Measurements from ENCODE around the gene CASZ1. TPM values are rescaled to one million over a fixed set of nuclear protein-coding genes. Genes with fewer than 3 reads are reported as not detected.

Gene CASZ1
- total and polyA plus RNA-seq, 2 donors: 1.8 to 3.9 TPM

DNA sequence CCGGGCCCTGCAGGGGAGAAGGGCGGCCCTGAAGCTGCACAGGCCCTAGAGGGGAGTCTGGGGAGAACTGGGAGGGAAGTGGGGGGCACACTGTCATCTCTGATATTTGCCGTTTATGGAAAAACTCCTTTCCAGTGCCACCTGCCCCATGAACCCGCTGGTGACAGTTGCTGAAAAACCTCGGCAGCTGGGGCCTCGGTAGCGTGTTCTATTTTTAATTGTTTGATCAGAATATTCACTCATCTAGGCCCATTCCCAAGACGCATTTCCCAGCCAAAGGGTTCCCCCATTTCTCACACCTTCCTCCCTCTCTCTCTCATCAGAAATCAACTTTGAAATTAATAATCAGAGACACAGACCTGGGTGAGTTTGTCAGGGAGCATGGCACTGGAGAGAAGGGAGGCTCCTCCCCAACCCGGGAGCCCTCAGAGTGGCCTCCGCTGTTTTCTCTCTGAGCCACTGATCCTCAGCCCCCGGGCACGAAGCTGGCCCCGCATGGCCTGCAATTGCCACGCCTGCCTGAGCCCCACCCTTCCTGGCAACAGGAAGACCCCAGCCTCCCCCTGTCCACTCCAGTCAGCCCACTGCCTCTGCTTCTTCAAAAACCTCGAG is 111.1 kb downstream of the CASZ1 start:
- Histone ChIP-seq H3K4me3 (ENCODE audit: low read length in 2 of 2) (no peak overlapping the region), H3K27me3 (ENCODE audit: control insufficient read depth in 2 of 2, insufficient read depth in 1 of 2, low read length in 1 of 2) (no peaks in the 10 kb centered on the region), H3K36me3 (ENCODE audit: control insufficient read depth in 2 of 2, insufficient read depth in 2 of 2, low read length in 1 of 2) (peaks cover 0 to 3% of the 10 kb centered on the region in 2 donors), H3K9me3 (ENCODE audit: control insufficient read depth in 2 of 2, insufficient read depth in 1 of 2, low read length in 1 of 2) (no peaks in the 10 kb centered on the region), H3K27ac (ENCODE audit: low read depth in 1 of 2, low read length in 1 of 2) (no peak overlapping the region), H3K4me1 (ENCODE audit: control insufficient read depth in 2 of 2, insufficient read depth in 2 of 2, low read length in 2 of 2) (peaks cover 6 to 19% of the 10 kb centered on the region in 2 donors)
- no peak for DNase-seq (ENCODE audit: low read depth in 6 of 9, low spot score in 9 of 9)
- WGBS: 59% methylated on average over 15 of the region's 15 CpGs

DNA sequence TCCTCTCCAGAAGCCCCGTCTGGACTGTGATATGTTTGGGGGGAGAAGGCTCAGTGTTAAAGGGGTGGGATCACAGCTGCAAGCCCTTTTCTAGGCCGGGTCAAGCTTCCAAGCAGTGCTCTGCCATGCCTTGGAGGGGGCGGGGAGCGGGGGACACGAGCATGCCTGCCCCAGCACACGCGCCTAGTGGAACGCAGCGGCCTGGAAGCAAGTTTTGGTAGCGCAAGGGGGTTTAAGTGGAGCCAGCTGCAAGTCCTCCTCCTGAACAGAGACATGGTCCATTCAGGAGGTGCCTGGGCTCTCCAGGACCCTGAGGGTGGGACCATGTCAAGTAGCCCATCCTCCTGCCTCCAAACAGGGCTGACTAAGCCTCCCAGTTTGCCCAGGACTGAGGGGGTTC is 112.2 kb downstream of the CASZ1 start:
- H3K4me3 ChIP-seq (ENCODE audit: low read length in 2 of 2): no peak overlapping the region
- H3K27me3 ChIP-seq (ENCODE audit: control insufficient read depth in 2 of 2, insufficient read depth in 1 of 2, low read length in 1 of 2): no peaks in the 10 kb centered on the region
- no peak for DNase-seq (ENCODE audit: low read depth in 6 of 9, low spot score in 9 of 9)
- H3K4me1 ChIP-seq (ENCODE audit: control insufficient read depth in 2 of 2, insufficient read depth in 2 of 2, low read length in 2 of 2): peaks cover 8 to 24% of the 10 kb centered on the region in 2 donors
- H3K9me3 ChIP-seq (ENCODE audit: control insufficient read depth in 2 of 2, insufficient read depth in 1 of 2, low read length in 1 of 2): no peaks in the 10 kb centered on the region
- H3K27ac ChIP-seq (ENCODE audit: low read depth in 1 of 2, low read length in 1 of 2): no peak overlapping the region
- WGBS: 94% methylated on average over 10 of the region's 10 CpGs
- peaks cover 0 to 3% of the 10 kb centered on the region in 2 donors for H3K36me3 ChIP-seq (ENCODE audit: control insufficient read depth in 2 of 2, insufficient read depth in 2 of 2, low read length in 1 of 2)

DNA sequence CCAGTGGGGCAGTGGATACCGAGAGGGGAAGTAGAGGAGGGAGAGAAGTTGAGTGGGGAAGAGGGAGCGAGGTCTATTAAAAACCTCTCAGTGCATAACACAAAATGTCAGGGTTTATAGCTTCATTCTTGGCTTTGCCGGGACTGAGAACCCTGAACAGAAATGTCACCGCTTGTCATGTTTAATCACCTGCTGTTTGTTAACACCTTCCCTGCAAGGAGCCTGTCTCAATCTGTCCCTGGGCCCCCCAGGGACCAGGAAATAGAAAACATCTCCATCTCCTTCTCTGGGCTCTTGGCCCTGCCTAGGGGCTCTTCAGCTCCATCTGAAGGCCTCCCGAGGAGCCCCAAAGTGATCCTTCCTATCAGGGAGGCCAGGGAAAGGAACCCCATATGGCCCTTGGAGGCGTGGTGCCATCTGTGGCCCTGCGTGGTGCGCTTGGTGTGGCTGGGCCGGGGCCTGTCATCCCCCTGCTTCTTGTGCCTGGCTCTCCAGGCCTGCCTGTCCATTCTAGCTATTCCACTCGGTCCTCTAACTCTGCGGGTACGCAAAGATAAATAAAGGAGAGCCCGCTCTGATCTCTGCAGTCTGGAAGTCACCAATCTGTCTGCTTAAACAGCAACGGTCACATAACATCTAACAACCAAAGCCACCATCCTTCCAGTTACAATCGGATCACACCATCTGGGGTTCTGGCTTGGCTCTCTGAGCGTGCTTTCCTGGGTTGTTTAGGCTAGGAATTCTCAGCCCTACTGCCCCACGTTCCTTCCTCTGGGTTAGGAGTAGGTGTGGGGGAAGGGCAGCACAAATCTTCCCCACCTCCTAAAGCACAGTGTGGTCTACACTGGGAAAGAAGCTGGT is 113.8 kb downstream of the CASZ1 start:
- no peaks in the 10 kb centered on the region for H3K9me3 ChIP-seq (ENCODE audit: control insufficient read depth in 2 of 2, insufficient read depth in 1 of 2, low read length in 1 of 2)
- peaks cover 0 to 3% of the 10 kb centered on the region in 2 donors for H3K36me3 ChIP-seq (ENCODE audit: control insufficient read depth in 2 of 2, insufficient read depth in 2 of 2, low read length in 1 of 2)
- H3K4me1 ChIP-seq (ENCODE audit: control insufficient read depth in 2 of 2, insufficient read depth in 2 of 2, low read length in 2 of 2): peaks cover 8 to 25% of the 10 kb centered on the region in 2 donors
- DNase-seq (ENCODE audit: low read depth in 6 of 9, low spot score in 9 of 9): no peak
- no peaks in the 10 kb centered on the region for H3K27me3 ChIP-seq (ENCODE audit: control insufficient read depth in 2 of 2, insufficient read depth in 1 of 2, low read length in 1 of 2)
- no peak overlapping the region for H3K27ac ChIP-seq (ENCODE audit: low read depth in 1 of 2, low read length in 1 of 2)
- H3K4me3 ChIP-seq (ENCODE audit: low read length in 2 of 2): no peak overlapping the region
- WGBS: 94% methylated on average over 17 of the region's 17 CpGs

DNA sequence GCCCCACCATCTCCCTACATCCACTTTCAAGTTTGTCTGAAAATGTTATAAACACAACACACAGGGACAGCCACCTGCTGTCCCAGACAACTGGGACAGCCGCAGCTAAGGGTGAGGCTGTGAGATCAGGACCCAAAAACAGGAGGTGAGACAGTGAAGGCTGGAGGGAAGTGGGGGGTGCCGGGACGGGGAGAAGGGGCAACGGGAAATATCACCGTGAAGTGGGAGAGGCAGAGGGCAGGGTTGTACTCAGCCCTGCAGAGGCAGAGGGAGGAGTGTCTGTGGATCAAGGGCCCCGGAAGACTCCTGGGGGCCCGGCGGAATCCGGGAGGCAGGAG is 114.4 kb downstream of the CASZ1 start:
- Histone ChIP-seq H3K4me3 (ENCODE audit: low read length in 2 of 2) (no peak overlapping the region), H3K27me3 (ENCODE audit: control insufficient read depth in 2 of 2, insufficient read depth in 1 of 2, low read length in 1 of 2) (no peaks in the 10 kb centered on the region), H3K9me3 (ENCODE audit: control insufficient read depth in 2 of 2, insufficient read depth in 1 of 2, low read length in 1 of 2) (no peaks in the 10 kb centered on the region), H3K36me3 (ENCODE audit: control insufficient read depth in 2 of 2, insufficient read depth in 2 of 2, low read length in 1 of 2) (peaks cover 0 to 3% of the 10 kb centered on the region in 2 donors), H3K4me1 (ENCODE audit: control insufficient read depth in 2 of 2, insufficient read depth in 2 of 2, low read length in 2 of 2) (peaks cover 8 to 25% of the 10 kb centered on the region in 2 donors), H3K27ac (ENCODE audit: low read depth in 1 of 2, low read length in 1 of 2) (no peak overlapping the region)
- WGBS: 71% methylated on average over 9 of the region's 9 CpGs
- DNase-seq (ENCODE audit: low read depth in 6 of 9, low spot score in 9 of 9): no peak

DNA sequence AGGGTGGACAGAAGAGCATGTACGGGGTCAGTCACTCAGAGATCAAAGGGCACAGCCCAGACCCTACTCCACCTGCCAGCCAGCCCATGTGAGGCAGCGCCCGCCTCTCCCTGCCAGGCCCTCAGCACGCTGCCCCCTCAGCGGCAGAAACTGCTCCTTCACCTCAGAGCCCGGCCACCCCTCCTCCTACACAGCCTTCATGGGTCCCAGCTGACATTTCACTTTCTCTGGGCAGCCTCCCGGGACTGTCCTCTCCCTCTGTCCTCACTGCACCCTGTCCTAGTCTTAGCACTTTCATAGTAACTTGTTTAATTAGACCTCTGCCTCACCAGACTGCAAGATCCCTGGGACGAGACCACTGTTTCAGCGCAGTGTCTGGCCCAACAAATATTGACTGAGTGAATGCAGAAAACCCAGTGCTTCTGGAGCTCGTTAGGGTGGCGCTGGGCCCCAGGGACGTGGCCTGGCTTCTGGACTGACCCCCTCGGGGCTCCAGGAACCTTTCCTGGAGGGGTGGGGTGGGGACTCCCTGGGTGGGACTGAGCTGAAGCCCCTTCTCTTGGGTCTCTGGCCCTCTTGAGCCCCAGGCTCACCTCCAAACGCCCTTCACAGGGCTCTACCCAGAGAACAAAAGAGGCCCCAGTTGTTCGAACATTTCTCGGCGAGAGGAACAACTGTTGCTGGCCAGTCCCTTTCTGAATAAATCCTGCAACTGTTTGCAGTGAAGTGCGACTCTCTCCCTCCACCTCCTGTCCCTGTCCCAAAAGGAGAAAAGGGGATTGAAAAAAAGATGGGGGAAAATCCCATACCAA is 114.9 kb downstream of the CASZ1 start:
- Histone ChIP-seq H3K27ac (ENCODE audit: low read depth in 1 of 2, low read length in 1 of 2) (no peak overlapping the region), H3K36me3 (ENCODE audit: control insufficient read depth in 2 of 2, insufficient read depth in 2 of 2, low read length in 1 of 2) (peaks cover 0 to 3% of the 10 kb centered on the region in 2 donors), H3K4me3 (ENCODE audit: low read length in 2 of 2) (no peak overlapping the region), H3K4me1 (ENCODE audit: control insufficient read depth in 2 of 2, insufficient read depth in 2 of 2, low read length in 2 of 2) (peaks cover 6 to 25% of the 10 kb centered on the region in 2 donors), H3K27me3 (ENCODE audit: control insufficient read depth in 2 of 2, insufficient read depth in 1 of 2, low read length in 1 of 2) (no peaks in the 10 kb centered on the region), H3K9me3 (ENCODE audit: control insufficient read depth in 2 of 2, insufficient read depth in 1 of 2, low read length in 1 of 2) (no peaks in the 10 kb centered on the region)
- no peak for DNase-seq (ENCODE audit: low read depth in 6 of 9, low spot score in 9 of 9)
- 97% methylated on average over 18 of the region's 18 CpGs for WGBS

DNA sequence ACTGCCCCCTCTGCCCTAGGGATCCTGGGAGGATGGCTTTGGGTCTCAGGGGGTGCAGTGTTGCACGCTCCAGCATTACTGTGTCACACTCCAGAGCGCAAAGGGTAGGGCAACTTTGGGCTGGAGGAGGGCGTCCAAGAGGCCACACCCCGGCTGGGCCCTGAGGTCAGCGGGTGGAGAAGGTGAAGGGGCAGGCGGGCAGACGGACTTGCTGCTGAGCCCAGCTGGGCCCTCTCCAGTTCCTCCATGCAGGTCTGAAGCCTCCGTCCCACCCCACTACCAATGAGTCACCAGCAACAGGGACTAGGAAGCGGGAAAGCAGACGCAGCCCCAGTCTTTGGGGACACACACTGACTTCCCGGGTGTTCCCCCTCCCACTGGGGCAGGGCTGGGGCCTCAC is 116.0 kb downstream of the CASZ1 start:
- H3K4me1 ChIP-seq (ENCODE audit: control insufficient read depth in 2 of 2, insufficient read depth in 2 of 2, low read length in 2 of 2): peaks cover 4 to 17% of the 10 kb centered on the region in 2 donors

DNA sequence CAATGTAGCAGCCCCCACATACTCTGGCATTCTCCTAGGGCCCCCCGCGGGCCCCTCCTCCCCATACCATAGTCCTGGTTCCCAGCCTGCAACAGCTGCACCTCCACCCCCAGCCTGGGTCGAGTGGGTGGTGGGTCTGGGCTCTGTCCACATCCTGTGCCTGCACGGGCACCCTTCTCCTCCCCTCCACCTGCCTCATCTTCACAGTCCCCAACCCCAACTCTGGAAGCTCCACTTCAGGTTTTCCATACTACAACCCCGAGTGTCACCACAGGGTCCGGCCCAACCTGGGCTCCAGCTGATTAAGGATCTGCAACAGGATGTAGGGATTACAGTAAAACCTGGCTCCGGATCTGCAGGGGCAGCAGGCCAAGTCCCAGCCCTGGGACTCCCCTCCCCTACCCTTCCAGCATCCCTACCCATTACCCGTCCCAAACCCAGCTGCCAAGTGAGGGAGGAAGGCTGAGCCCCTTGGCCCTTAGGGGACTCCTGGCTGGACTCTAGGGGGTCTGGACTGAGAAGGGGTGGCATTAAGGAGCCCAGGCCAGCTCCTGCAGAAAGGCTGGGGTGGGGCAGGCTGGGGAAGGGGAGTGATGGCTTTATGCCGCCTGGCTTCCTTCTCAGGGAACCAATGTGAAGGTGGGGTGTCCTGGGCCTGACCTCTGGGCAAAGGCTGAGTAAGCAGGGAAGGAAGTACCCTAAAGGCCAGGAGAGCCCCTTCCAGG is 116.8 kb downstream of the CASZ1 start:
- 49% methylated on average over 9 of the region's 9 CpGs for WGBS
- Histone ChIP-seq H3K9me3 (ENCODE audit: control insufficient read depth in 2 of 2, insufficient read depth in 1 of 2, low read length in 1 of 2) (no peaks in the 10 kb centered on the region), H3K27me3 (ENCODE audit: control insufficient read depth in 2 of 2, insufficient read depth in 1 of 2, low read length in 1 of 2) (no peaks in the 10 kb centered on the region), H3K4me3 (ENCODE audit: low read length in 2 of 2) (no peak overlapping the region), H3K4me1 (ENCODE audit: control insufficient read depth in 2 of 2, insufficient read depth in 2 of 2, low read length in 2 of 2) (peaks cover 2 to 9% of the 10 kb centered on the region in 2 donors), H3K27ac (ENCODE audit: low read depth in 1 of 2, low read length in 1 of 2) (no peak overlapping the region), H3K36me3 (ENCODE audit: control insufficient read depth in 2 of 2, insufficient read depth in 2 of 2, low read length in 1 of 2) (peaks cover 0 to 3% of the 10 kb centered on the region in 2 donors)
- DNase-seq (ENCODE audit: low read depth in 6 of 9, low spot score in 9 of 9): peak in 5 of 9 donors; percentile 21 to 59 (median 24)

More for the DNA sequence above, 116.0 kb downstream of the CASZ1 start:
- H3K9me3 ChIP-seq (ENCODE audit: control insufficient read depth in 2 of 2, insufficient read depth in 1 of 2, low read length in 1 of 2): no peaks in the 10 kb centered on the region
- WGBS: 97% methylated on average over 11 of the region's 11 CpGs
- no peaks in the 10 kb centered on the region for H3K27me3 ChIP-seq (ENCODE audit: control insufficient read depth in 2 of 2, insufficient read depth in 1 of 2, low read length in 1 of 2)
- DNase-seq (ENCODE audit: low read depth in 6 of 9, low spot score in 9 of 9): no peak
- H3K4me3 ChIP-seq (ENCODE audit: low read length in 2 of 2): no peak overlapping the region
- peaks cover 0 to 3% of the 10 kb centered on the region in 2 donors for H3K36me3 ChIP-seq (ENCODE audit: control insufficient read depth in 2 of 2, insufficient read depth in 2 of 2, low read length in 1 of 2)
- no peak overlapping the region for H3K27ac ChIP-seq (ENCODE audit: low read depth in 1 of 2, low read length in 1 of 2)

DNA sequence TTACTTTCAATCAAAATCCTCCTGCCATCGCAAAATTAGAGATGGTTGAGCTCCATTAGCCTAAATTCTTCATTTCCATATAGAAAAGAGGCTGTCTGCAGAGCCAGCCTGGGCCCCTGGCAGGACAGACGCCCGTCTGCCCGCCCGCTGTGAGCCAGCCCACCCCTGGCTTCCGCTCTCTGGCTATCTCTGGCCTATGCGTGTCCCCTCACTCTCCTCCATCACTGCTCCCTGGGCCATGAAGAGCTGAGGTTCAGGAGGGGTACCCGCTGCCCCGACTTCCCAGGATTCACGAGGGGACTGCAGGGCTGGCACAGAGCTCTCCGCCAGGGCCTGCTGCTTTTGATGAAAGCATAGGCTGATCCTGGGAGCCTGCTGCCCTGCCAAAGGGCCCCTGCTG is 117.6 kb downstream of the CASZ1 start:
- Histone ChIP-seq H3K9me3 (ENCODE audit: control insufficient read depth in 2 of 2, insufficient read depth in 1 of 2, low read length in 1 of 2) (no peaks in the 10 kb centered on the region), H3K27ac (ENCODE audit: low read depth in 1 of 2, low read length in 1 of 2) (no peak overlapping the region), H3K36me3 (ENCODE audit: control insufficient read depth in 2 of 2, insufficient read depth in 2 of 2, low read length in 1 of 2) (peaks cover 0 to 3% of the 10 kb centered on the region in 2 donors), H3K4me1 (ENCODE audit: control insufficient read depth in 2 of 2, insufficient read depth in 2 of 2, low read length in 2 of 2) (peaks cover 2 to 9% of the 10 kb centered on the region in 2 donors), H3K4me3 (ENCODE audit: low read length in 2 of 2) (no peak overlapping the region), H3K27me3 (ENCODE audit: control insufficient read depth in 2 of 2, insufficient read depth in 1 of 2, low read length in 1 of 2) (no peaks in the 10 kb centered on the region)
- WGBS: 97% methylated on average over 11 of the region's 11 CpGs
- DNase-seq (ENCODE audit: low read depth in 6 of 9, low spot score in 9 of 9): no peak
